COLO829 (cell line): ENCODE data around the gene MEGF11.

Source experiments
- DNase-seq: peaks from one replicate; pipeline ENCODE4 v3.0.0; 2012; ENCODE audit warnings: low spot score

The MEGF11 gene

GRCh38 chr15:66253418-66254088 is at the start of gene MEGF11:
Gene MEGF11, minus strand, starts transcription at chr15:66253750. Its CDS starts 125,347 bp downstream, at chr15:66128403.
- no peak for DNase-seq

DNA sequence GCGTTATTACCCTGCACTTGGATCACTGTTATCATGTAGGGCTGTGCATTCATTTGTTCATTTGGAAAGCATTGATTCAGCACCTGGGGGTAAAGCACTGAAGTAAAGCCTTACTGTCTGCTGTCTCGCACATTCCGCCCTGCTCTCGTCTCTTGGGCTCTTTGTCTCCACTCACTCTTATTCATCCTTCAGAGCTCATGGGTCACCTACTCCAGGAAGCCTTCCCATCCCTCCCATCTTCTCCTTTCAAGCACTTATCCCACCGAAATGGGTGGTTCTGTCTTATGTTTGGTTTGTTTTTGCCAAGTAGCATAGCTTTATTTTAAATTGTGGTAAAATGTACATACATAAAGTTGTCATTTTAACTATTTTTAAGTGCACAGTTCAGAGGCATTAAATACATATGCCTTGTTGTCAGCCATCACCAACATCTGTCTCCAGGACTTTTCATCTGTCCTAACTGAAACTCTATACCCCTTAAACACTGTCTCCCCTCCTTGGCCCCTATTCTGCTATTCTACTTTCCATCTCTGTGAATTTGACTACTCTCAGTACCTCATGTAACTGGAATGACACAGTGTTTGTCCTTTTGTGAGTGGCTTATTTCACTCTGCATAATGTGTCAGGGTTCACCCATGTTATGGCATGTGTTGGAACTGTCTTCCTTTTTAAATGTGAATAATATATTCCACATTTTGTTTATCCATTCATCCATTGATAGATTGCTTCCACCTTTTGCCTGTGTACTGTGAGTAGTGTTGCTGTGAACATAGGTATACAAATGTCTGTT is 49.1 kb upstream of the MEGF11 start:
- no peak for DNase-seq

- no peak for DNase-seq
Measured at GRCh38 chr15:66298803-66299251, 45.3 kb upstream of the MEGF11 start.

GRCh38 chr15:66296186-66296585 is 42.6 kb upstream of the MEGF11 start:
- DNase-seq, result no peak

GRCh38 chr15:66294932-66295235 is 41.3 kb upstream of the MEGF11 start:
- DNase-seq, result peak; percentile 2

- peak; percentile 11 for DNase-seq
Measured at GRCh38 chr15:66294157-66294931, 40.8 kb upstream of the MEGF11 start.

DNA sequence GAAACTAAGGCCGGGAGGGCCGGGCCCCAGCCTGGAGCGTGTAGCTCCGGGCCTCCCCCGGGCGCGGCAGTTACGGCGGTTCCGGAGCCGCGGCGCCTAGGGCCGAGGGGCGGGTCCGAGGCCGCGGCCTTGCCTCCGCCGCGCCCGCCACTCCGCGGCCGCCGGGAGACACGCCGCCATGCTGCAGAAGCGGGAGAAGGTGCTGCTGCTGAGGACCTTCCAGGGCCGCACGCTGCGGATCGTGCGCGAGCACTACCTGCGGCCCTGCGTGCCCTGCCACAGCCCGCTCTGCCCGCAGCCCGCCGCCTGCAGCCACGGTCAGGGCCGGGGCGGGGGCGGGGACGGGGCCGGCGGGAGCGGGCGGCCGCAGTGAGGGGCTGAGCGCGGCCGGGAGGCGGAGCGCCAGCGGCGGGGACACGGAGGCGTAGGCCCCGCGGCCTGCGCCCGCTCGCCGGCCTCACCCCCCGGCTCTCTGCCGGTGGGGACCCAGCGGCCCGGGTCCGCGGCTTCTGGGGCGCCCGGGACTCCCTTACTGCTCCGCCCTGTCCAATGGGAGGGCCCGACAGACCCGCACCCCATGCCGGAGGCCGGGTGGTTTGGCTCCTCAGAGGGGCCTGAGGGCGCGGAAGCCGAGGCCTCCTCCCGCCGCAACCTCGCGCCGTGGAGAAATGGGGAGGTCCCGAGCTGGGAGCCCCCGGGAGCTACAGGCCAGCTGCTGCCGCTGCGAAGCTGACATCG is 40.0 kb upstream of the MEGF11 start, which contains the start of gene DIS3L:
Gene DIS3L (plus strand): TSS at position 150 of the 738 bp plus-strand sequence. CDS start 29 bp downstream, at position 179.
- DNase-seq, result peak; percentile 2

DNA sequence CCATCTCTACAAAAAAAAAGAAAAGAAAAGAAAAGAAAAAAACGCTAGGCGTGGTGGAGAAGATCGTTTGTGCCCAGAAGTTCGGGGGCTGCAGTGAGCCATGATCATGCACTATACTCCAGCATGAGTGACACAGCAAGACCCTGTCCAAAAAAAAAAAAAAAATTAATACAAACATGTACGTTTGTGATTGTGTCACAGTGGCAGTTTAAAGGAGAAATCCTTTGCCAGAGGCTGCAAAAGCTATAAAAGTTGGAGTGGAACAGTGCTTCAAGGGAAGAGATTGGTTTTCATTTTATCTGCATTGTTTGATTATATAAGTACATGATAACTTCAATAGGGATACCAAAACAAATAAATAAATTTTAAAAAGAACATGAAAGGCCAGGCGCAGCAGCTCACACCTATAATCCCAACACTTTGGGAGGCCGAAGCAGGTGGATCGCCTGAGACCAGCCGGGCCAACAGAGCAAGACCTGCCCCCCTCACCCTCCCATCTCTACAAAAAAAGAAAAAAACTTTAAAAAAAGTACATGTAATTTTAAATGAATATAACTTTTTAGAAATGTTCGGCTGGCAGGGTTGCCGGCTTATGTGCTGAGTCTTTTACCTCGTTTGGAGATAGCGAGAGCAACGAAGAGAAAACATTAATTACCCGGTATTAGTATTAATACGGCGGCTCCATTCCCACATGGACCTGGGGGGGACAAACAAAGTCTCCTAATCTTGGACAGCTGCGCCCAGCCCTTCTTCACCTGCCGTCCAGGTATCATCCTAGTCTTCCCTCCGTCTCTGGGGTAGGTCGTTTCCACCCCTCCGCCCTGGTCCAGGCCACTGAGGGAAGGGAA is 39.2 kb upstream of the MEGF11 start:
- DNase-seq, result no peak

DNA sequence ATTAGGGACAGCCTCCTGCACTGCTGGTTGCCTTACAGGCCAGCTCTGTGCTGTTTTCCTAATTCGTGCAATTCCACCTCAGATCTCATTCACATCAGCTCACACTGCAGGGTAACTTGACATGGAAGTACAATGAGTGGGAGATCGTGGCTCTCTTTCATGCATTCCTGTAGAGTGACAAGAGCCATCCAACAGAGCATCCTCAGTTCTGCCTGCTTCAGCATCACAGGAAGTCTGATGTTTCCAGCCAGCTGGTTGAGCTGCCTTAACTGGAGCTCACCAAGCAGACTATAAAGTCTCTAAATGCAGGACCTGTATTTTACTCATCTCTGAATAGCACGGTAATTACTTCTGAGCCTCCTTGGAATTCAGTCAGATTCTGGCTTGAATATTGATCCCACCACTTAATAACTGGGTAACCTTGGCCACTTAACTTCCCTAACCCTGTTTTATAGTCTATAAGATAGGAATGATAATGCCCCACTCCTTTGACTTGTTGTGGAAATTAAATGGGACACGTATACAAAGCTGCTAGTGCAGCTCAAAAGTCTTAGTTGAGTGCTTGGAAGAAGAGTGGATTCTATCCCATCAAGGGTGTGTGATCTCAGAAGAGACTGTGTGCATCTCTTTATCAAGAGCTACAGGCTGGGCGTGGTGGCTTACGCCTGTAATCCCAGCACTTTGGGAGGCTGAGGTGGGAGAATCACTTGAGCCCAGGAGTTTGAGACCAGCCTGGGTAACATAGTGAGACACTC is 38.4 kb upstream of the MEGF11 start:
- no peak for DNase-seq

DNA sequence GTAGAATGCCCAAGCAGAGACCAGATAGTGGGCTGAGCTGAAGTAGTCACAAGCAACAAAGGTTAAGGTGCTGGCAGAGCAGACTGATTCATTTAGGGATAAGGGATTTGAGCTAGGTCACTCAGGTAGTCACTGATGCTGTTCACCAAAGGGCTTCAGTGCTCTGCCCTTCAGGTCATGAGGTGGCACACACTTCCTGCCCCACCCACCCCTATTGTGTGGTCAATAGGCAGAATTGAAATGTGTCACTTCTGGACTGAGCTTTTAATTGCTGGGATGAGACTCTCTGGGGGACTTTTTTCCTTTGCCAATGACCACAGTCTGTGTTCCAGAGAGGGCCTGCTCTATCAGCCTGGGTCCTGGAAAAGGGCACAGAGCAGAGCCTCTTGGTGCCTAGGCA is 37.0 kb upstream of the MEGF11 start:
- no peak for DNase-seq

DNA sequence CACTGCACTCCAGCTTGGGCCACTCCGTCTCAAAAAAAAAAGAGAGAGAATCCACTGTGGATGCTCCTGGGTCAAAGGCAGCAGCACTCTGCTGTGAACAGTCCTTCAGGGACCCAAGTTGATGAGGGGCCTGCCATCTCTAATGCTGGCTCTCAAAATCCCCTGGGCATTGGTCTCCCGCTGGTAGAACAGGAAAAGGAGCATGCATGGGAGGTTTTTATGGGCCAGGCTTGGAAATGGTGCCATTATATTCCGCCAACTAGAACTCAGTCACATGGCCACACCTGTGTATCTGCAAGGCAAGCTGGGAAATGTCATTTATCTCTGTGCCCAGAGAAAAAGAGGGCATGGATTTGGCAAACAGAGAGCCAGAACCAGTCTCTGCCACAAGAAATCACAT is 36.5 kb upstream of the MEGF11 start:
- DNase-seq, result no peak

DNA sequence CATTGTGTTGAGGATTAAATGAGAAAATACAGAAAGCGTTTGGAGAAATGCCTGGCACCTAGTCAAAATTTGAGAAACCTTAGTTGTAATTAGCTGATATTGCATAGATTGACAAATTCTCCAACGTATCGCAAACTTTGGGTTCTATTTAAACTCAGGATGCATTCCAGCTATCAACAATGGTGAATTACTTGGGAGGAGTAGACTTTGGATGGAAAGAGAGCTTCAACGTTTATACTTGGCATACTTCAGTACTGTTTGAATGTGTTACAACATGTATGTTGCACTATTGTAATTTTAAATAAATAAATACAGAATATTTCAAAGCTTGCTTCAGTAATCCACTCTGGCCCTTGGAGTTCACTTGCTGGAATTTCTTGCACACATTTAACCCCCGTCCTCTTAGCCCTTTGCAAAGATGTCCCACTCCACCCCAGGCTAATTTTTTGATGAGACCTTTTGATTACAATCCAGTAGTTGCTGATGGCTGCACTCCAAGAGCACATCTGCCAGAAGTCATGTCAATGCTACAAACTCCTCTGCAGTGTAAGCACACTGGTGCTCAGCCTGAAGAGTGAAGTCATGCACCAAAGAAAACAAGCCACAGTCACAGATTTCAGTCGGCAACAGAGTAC is 35.1 kb upstream of the MEGF11 start:
- no peak for DNase-seq

- DNase-seq, result no peak
Measured at GRCh38 chr15:66288093-66288492, 34.5 kb upstream of the MEGF11 start.

GRCh38 chr15:66287461-66288057 is 34.0 kb upstream of the MEGF11 start:
- DNase-seq, result peak; percentile 5

GRCh38 chr15:66285533-66286280 is 32.2 kb upstream of the MEGF11 start:
- no peak for DNase-seq

GRCh38 chr15:66284271-66284670 is 30.7 kb upstream of the MEGF11 start:
- no peak for DNase-seq

DNA sequence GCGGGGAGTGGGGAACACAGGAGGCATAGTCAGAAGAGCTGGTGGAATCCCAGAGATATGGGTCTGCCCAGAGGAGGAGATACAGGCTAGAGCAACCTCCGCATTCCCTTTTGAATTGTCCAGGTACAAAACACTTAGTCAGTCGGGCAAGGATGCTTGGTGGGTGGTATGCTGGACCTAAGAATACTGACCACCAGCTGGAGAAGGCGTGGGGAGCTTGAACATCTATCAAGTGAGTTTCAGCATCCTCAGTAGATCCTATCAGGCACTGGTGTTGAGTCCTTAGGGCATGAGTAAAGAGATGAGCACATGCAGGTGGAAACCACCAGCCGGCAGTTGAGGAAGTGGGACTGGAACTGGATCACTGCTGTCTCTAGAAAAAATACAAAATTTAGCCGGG is 25.1 kb upstream of the MEGF11 start:
- DNase-seq, result no peak

GRCh38 chr15:66278056-66278455 is 24.5 kb upstream of the MEGF11 start:
- DNase-seq, result no peak

DNA sequence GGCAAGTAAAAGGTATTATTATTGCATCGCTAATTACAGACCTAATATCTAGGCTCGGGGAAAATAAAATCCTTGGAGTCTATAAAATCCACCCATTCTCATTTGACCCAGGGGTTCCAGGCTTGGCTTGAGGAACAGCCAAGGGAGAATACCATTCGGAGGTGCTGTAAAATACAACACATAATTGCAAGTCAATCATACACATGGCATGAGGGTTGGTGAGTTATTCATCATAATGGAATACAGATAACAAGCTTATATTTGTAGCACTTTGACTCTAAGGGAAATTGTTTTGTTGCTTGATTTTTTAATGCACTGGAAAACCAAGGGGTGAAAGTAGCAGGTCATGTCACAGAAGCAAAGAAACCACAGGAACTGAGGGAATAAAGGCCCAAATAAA is 23.0 kb upstream of the MEGF11 start:
- DNase-seq, result no peak
